HG03439 (cell line): ENCODE measurements around the gene TTLL7.

Source experiments
- ATAC-seq: cut with Tn5 transposase; IDR thresholded peaks from one replicate; pipeline ENCODE4 v1.9.1; 2021; ENCODE audit warnings: mild to moderate bottlenecking, moderate library complexity; ENCODE audit not compliant: unreplicated experiment

Gene TTLL7

GRCh38 chr1:83998498-83999315 is at the start of gene TTLL7:
Gene TTLL7 (minus strand): TSS chr1:83999132. CDS start chr1:83952211, 46,921 bp downstream.
- peak; percentile 88 for ATAC-seq

GRCh38 chr1:84042461-84042860 is 43.5 kb upstream of the TTLL7 start:
- ATAC-seq = no peak

GRCh38 chr1:84037758-84038611 is 39.1 kb upstream of the TTLL7 start:
- no peak for ATAC-seq

GRCh38 chr1:84031802-84032327 is 32.9 kb upstream of the TTLL7 start:
- ATAC-seq = no peak

- no peak for ATAC-seq
Measured at GRCh38 chr1:84027368-84027767, 28.4 kb upstream of the TTLL7 start.

- no peak for ATAC-seq
Measured at GRCh38 chr1:84025966-84026365, 27.0 kb upstream of the TTLL7 start.

GRCh38 chr1:84021822-84022221 is 22.9 kb upstream of the TTLL7 start:
- no peak for ATAC-seq

GRCh38 chr1:84020151-84020550 is 21.2 kb upstream of the TTLL7 start:
- ATAC-seq = no peak

GRCh38 chr1:84019217-84019616 is 20.3 kb upstream of the TTLL7 start:
- no peak for ATAC-seq

GRCh38 chr1:84013708-84014107 is 14.8 kb upstream of the TTLL7 start:
- no peak for ATAC-seq

GRCh38 chr1:84012018-84012417 is 13.1 kb upstream of the TTLL7 start:
- no peak for ATAC-seq

GRCh38 chr1:84010136-84010535 is 11.2 kb upstream of the TTLL7 start:
- ATAC-seq = no peak

- ATAC-seq = no peak
Measured at GRCh38 chr1:84008631-84009030, 9.7 kb upstream of the TTLL7 start.

- no peak for ATAC-seq
Measured at GRCh38 chr1:84006591-84006990, 7.7 kb upstream of the TTLL7 start.

- ATAC-seq = no peak
Measured at GRCh38 chr1:84001501-84001900, 2.6 kb upstream of the TTLL7 start.

- no peak for ATAC-seq
Measured at GRCh38 chr1:84000954-84001495, 2.1 kb upstream of the TTLL7 start.

GRCh38 chr1:84000196-84000885 is 1.4 kb upstream of the TTLL7 start:
- no peak for ATAC-seq

- peak; percentile 84 for ATAC-seq
Measured at GRCh38 chr1:83999316-83999819, 436 bp upstream of the TTLL7 start.

- no peak for ATAC-seq
Measured at GRCh38 chr1:83998205-83998497, 781 bp downstream of the TTLL7 start.

- no peak for ATAC-seq
Measured at GRCh38 chr1:83997631-83998030, 1.3 kb downstream of the TTLL7 start.

GRCh38 chr1:83996621-83997020 is 2.3 kb downstream of the TTLL7 start:
- ATAC-seq = no peak
